CD4-positive, alpha-beta T cell treated with Interferon gamma for 1 hour (primary cell): ENCODE results near the gene CALB2.

Source experiments
- DNase-seq: peaks from one replicate; pipeline ENCODE4 v3.0.0-alpha.2; 2020

CALB2 gene

GRCh38 chr16:71396594-71396993, 38.1 kb downstream of the CALB2 start:
- no peak for DNase-seq

GRCh38 chr16:71399801-71400563, 41.5 kb downstream of the CALB2 start:
- DNase-seq = no peak

GRCh38 chr16:71402007-71402406, 43.5 kb downstream of the CALB2 start:
- DNase-seq = no peak

- DNase-seq = no peak
These were observed 44.2 kb downstream of the CALB2 start for GRCh38 chr16:71402674-71403073.

GRCh38 chr16:71404364-71404763, 45.8 kb downstream of the CALB2 start:
- DNase-seq = no peak

GRCh38 chr16:71406316-71406715, 47.8 kb downstream of the CALB2 start:
- no peak for DNase-seq

GRCh38 chr16:71406724-71407123, 48.2 kb downstream of the CALB2 start:
- DNase-seq = no peak

- no peak for DNase-seq
These were observed 49.2 kb downstream of the CALB2 start for GRCh38 chr16:71407731-71408130.

- no peak for DNase-seq
These were observed 50.0 kb downstream of the CALB2 start for GRCh38 chr16:71408536-71408935.

GRCh38 chr16:71409011-71409775, 50.7 kb downstream of the CALB2 start:
- no peak for DNase-seq

GRCh38 chr16:71410146-71410545, 51.6 kb downstream of the CALB2 start:
- DNase-seq = no peak

- peak; percentile 38 for DNase-seq
These were observed 54.0 kb downstream of the CALB2 start for GRCh38 chr16:71412270-71413160.

- DNase-seq = no peak
These were observed 54.8 kb downstream of the CALB2 start for GRCh38 chr16:71413341-71413740.

- DNase-seq = no peak
These were observed 55.5 kb downstream of the CALB2 start for GRCh38 chr16:71414038-71414437.

GRCh38 chr16:71421911-71422310, 63.4 kb downstream of the CALB2 start:
- DNase-seq = no peak

GRCh38 chr16:71423016-71423415, 64.5 kb downstream of the CALB2 start:
- DNase-seq = no peak

GRCh38 chr16:71423865-71424264, 65.3 kb downstream of the CALB2 start:
- no peak for DNase-seq

GRCh38 chr16:71424626-71425025, 66.1 kb downstream of the CALB2 start:
- no peak for DNase-seq

- DNase-seq = no peak
These were observed 67.2 kb downstream of the CALB2 start for GRCh38 chr16:71425746-71426068.

- no peak for DNase-seq
These were observed 67.8 kb downstream of the CALB2 start for GRCh38 chr16:71426069-71426879.

- DNase-seq = no peak
These were observed 68.5 kb downstream of the CALB2 start for GRCh38 chr16:71426880-71427615.

GRCh38 chr16:71428385-71428784, 69.9 kb downstream of the CALB2 start:
- DNase-seq = no peak
